ENCODE results near the gene PADI4. TPM values are rescaled to one million over a fixed set of nuclear protein-coding genes. Genes with fewer than 3 reads are reported as not detected.

The PADI4 gene
- total RNA-seq, 1 experiment from 2014 or later: 0.26 TPM

DNA sequence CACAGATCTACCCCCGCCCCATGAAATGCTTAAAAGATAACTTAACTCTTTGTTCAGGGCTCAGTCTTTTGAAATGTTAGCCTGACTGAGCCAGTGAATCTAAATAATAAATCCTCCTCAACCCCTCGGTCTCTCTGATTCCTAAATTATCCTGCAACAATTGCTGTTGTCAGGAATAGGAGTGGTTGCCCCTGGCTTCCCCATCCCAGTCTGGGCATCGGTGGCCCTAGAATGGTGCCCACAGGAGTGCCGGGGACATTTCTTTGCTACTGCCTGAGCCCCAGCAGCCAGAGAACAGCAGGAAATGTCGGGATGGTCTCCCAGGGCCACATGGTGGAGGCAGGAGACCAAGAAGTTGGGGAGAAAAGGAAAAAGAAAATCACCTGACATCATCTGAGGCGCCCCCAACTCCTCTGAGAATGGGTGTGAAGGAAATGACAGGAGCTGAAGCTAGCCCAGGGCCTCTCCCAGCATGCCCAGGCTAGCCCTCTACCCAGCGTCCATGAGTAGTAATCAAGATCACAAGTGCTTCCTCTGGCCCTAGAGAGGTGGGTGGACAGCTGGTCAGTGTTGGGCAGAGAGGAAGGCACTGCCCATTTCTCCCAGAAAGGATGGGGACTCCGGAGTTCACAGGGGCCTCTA, 1.6 kb downstream of the PADI4 start:
- ATAC-seq (no peak), DNase-seq (ENCODE audit: low spot score) (no peak)
- Mint-ChIP-seq H3K4me1 (peaks cover 30% of the 10 kb centered on the region), H3K27me3 (ENCODE audit: low read depth) (no peaks in the 10 kb centered on the region), H3K36me3 (no peaks in the 10 kb centered on the region), H3K9me3 (no peaks in the 10 kb centered on the region), H3K4me3 (no peak overlapping the region), H3K27ac (no peak overlapping the region)
- ChIA-PET POLR2A (no interaction called here), CTCF (no interaction called here)
- TF ChIP-seq PREB (CRISPR knock-in tag; IDR thresholded peaks at IDR 0.05; ENCODE audit: borderline replicate concordance) (no peak), ESRRA (CRISPR knock-in tag; IDR thresholded peaks at IDR 0.05; ENCODE audit: borderline replicate concordance) (no peak)

DNA sequence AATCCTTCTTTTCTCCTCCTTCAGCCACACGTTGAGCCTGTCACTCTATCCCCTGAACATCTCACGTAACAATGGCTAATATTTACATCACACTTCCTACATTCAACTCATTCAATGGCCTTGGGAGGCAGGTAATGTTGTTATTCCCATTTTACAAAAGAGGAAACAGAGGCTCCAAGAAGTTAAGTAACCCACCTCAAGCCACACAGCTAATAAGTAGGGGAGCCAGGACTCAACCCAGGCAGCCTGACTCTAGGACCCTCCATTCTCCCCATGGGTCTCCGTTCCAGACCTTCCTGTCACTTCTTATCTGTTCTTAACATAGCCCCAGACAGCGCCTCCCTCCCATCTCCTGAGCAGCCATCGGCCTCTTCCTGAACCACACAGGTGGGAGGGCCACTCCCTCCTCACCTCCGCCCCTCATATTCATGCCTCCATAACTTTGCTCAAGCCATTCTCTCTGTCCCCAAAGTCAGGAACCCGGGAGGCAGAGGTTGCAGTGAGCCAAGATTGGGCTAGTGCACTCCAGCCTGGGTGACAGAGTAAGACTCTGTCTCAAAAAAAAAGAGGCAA, 2.2 kb downstream of the PADI4 start:
- no peaks in the 10 kb centered on the region for H3K9me3 Mint-ChIP-seq
- CTCF ChIA-PET: interaction anchor here (0.7 kb wide), 1 partner anchor 37 kb away, joined by 3 read pairs; no protein-coding TSS in a partner anchor
- ATAC-seq (no peak), DNase-seq (ENCODE audit: low spot score) (no peak)
- no peaks in the 10 kb centered on the region for H3K36me3 Mint-ChIP-seq
- peak overlapping the region; percentile 38; the same call in 1 of the 2 replicates for H3K27ac Mint-ChIP-seq
- H3K4me1 Mint-ChIP-seq: peaks cover 30% of the 10 kb centered on the region
- no peaks in the 10 kb centered on the region for H3K27me3 Mint-ChIP-seq (ENCODE audit: low read depth)
- POLR2A ChIA-PET: no interaction called here
- H3K4me3 Mint-ChIP-seq: no peak overlapping the region
- TF ChIP-seq, protein P1, sequence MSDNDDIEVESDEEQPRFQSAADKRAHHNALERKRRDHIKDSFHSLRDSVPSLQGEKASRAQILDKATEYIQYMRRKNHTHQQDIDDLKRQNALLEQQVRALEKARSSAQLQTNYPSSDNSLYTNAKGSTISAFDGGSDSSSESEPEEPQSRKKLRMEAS (CRISPR knock-in tag; IDR thresholded peaks at IDR 0.05): no peak
- TF ChIP-seq FOXP1 (CRISPR knock-in tag; IDR thresholded peaks at IDR 0.05; ENCODE audit: borderline replicate concordance) (no peak), TEAD4 (CRISPR knock-in tag; IDR thresholded peaks at IDR 0.05) (no peak), NFE2L1 (CRISPR knock-in tag; IDR thresholded peaks at IDR 0.05) (no peak), ZNF281 (CRISPR knock-in tag; IDR thresholded peaks at IDR 0.05) (no peak), ZNF219 (CRISPR knock-in tag; IDR thresholded peaks at IDR 0.05; ENCODE audit: borderline replicate concordance) (no peak), ZNF416 (CRISPR knock-in tag; IDR thresholded peaks at IDR 0.05) (no peak), NR3C1 (CRISPR knock-in tag; conservative IDR thresholded peaks at IDR 0.05; ENCODE audit: low read depth) (no peak), MXD4 (CRISPR knock-in tag; IDR thresholded peaks at IDR 0.05; ENCODE audit: borderline replicate concordance) (no peak), ZNF423 (CRISPR knock-in tag; IDR thresholded peaks at IDR 0.05) (no peak), ETV6 (CRISPR knock-in tag; IDR thresholded peaks at IDR 0.05) (no peak)

GRCh38 chr1:17313530-17314309, 5.7 kb downstream of the PADI4 start:
- POLR2A ChIA-PET: interaction anchor here (0.6 kb wide), 2 partner anchors 22 to 104 kb away, joined by 4 to 5 read pairs; no protein-coding TSS in a partner anchor
- no peaks in the 10 kb centered on the region for H3K27me3 Mint-ChIP-seq (ENCODE audit: low read depth)
- no peaks in the 10 kb centered on the region for H3K9me3 Mint-ChIP-seq
- no peak for DNase-seq (ENCODE audit: low spot score)
- CTCF ChIA-PET: interaction anchor here (0.6 to 2.0 kb wide), 3 partner anchors 22 to 52 kb away, joined by 3 to 5 read pairs (median 5); no protein-coding TSS in a partner anchor
- H3K4me3 Mint-ChIP-seq: no peak overlapping the region
- ATAC-seq: no peak
- peaks cover 41% of the 10 kb centered on the region for H3K4me1 Mint-ChIP-seq
- H3K27ac Mint-ChIP-seq: peak overlapping the region; percentile 29; the same call in 1 of the 2 replicates
- no peaks in the 10 kb centered on the region for H3K36me3 Mint-ChIP-seq
- TF ChIP-seq HMGA2 (CRISPR knock-in tag; IDR thresholded peaks at IDR 0.05) (no peak), ZNF121 (CRISPR knock-in tag; IDR thresholded peaks at IDR 0.05) (no peak), RORB (CRISPR knock-in tag; IDR thresholded peaks at IDR 0.05) (no peak), CREM (CRISPR knock-in tag; IDR thresholded peaks at IDR 0.05) (no peak), NR2C2 (CRISPR knock-in tag; IDR thresholded peaks at IDR 0.05) (no peak), TCF7 (CRISPR knock-in tag; IDR thresholded peaks at IDR 0.05; ENCODE audit: low read depth) (no peak)
- TF ChIP-seq, protein P2, sequence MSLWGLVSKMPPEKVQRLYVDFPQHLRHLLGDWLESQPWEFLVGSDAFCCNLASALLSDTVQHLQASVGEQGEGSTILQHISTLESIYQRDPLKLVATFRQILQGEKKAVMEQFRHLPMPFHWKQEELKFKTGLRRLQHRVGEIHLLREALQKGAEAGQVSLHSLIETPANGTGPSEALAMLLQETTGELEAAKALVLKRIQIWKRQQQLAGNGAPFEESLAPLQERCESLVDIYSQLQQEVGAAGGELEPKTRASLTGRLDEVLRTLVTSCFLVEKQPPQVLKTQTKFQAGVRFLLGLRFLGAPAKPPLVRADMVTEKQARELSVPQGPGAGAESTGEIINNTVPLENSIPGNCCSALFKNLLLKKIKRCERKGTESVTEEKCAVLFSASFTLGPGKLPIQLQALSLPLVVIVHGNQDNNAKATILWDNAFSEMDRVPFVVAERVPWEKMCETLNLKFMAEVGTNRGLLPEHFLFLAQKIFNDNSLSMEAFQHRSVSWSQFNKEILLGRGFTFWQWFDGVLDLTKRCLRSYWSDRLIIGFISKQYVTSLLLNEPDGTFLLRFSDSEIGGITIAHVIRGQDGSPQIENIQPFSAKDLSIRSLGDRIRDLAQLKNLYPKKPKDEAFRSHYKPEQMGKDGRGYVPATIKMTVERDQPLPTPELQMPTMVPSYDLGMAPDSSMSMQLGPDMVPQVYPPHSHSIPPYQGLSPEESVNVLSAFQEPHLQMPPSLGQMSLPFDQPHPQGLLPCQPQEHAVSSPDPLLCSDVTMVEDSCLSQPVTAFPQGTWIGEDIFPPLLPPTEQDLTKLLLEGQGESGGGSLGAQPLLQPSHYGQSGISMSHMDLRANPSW (CRISPR knock-in tag; conservative IDR thresholded peaks at IDR 0.05; ENCODE audit: low read depth): no peak
- TF ChIP-seq, protein P1 (CRISPR knock-in tag; IDR thresholded peaks at IDR 0.05): no peak
